NB4 (cell line): ENCODE measurements around the gene C11orf97.
"Not testable (repeated sequence)": the region's sequence is repeated elsewhere in the genome, so short reads cannot be mapped to it uniquely, and the experiment has no call there.

Source experiments
- DNase-seq: peaks from one replicate; pipeline ENCODE4 v3.0.0; 2010; ENCODE audit warnings: low read depth
- H3K4me3 ChIP-seq: one replicate; pipeline ENCODE4 v1.5.1; 2011; ENCODE audit warnings: mild to moderate bottlenecking, low read depth, low read length, moderate library complexity
- CTCF ChIP-seq: IDR thresholded peaks from one replicate; pipeline ENCODE4 v1.5.1; 2012; ENCODE audit warnings: low read depth, low read length
- MAX ChIP-seq: IDR thresholded peaks from 2 replicates; pipeline ENCODE4 v1.6.1; 2011; ENCODE audit warnings: low read depth, low read length
- MYC ChIP-seq: IDR thresholded peaks from 2 replicates; pipeline ENCODE4 v1.6.1; 2011; ENCODE audit warnings: low read depth, low read length
- POLR2A ChIP-seq: IDR thresholded peaks from 2 replicates; pipeline ENCODE4 v1.6.1; 2011; ENCODE audit warnings: mild to moderate bottlenecking; ENCODE audit not compliant: insufficient read length; ENCODE audit errors: extremely low read depth

Gene C11orf97

GRCh38 chr11:94504689-94505293 is 7.5 kb upstream of the C11orf97 start:
- TF ChIP-seq CTCF (peak; percentile 54), MAX (no peak), MYC (no peak)
- H3K4me3 ChIP-seq = no peak overlapping the region
- DNase-seq = peak; percentile 75

- peak; percentile 24 for DNase-seq
- H3K4me3 ChIP-seq = not testable (repeated sequence)
Observed at GRCh38 chr11:94506513-94506912, 5.7 kb upstream of the C11orf97 start.

GRCh38 chr11:94507485-94507884 is 4.8 kb upstream of the C11orf97 start:
- H3K4me3 ChIP-seq = no peak overlapping the region
- peak; percentile 37 for DNase-seq
- TF ChIP-seq POLR2A (no peak), MYC (no peak), CTCF (no peak), MAX (no peak)

GRCh38 chr11:94513091-94513490 is 830 bp downstream of the C11orf97 start:
- TF ChIP-seq MYC = no peak
- no peak for TF ChIP-seq MAX
- no peak for TF ChIP-seq CTCF
- no peak for TF ChIP-seq POLR2A
- H3K4me3 ChIP-seq = peak overlapping the region; percentile 48

GRCh38 chr11:94515398-94515797 is 3.1 kb downstream of the C11orf97 start:
- no peak for DNase-seq
- TF ChIP-seq MYC (no peak), CTCF (no peak), POLR2A (no peak), MAX (no peak)
- H3K4me3 ChIP-seq = no peak overlapping the region

More at GRCh38 chr11:94513091-94513490, 830 bp downstream of the C11orf97 start:
- peak; percentile 19 for DNase-seq

- no peak for TF ChIP-seq POLR2A
- no peak for TF ChIP-seq MYC
- TF ChIP-seq MAX = no peak
- TF ChIP-seq CTCF = no peak
- no peak overlapping the region for H3K4me3 ChIP-seq
- no peak for DNase-seq
Observed at GRCh38 chr11:94516725-94517124, 4.5 kb downstream of the C11orf97 start.
